T-helper 2 cell treated with Interferon-gamma antibody and Interleukin-4, amounts not matched to agents 5 μg/mL and 100 μg/mL, for 36 hours (primary cell): ENCODE data around the gene PDK2.
A peak's percentile ranks its signal among the peaks of the same experiment; 100 is the strongest.

ENCODE experiments used
- DNase-seq: peaks from one replicate; pipeline ENCODE4 v3.0.0; 2021; ENCODE audit warnings: low spot score
- H3K27ac Mint-ChIP-seq: one replicate; pipeline ENCODE4 v1.8.0; 2021; ENCODE audit warnings: mild to moderate bottlenecking, mixed read lengths
- H3K27me3 Mint-ChIP-seq: one replicate; pipeline ENCODE4 v1.8.0; 2021; ENCODE audit warnings: low read depth, mixed read lengths
- H3K36me3 Mint-ChIP-seq: one replicate; pipeline ENCODE4 v1.8.0; 2021; ENCODE audit warnings: low read depth, mixed read lengths
- H3K4me1 Mint-ChIP-seq: one replicate; pipeline ENCODE4 v1.8.0; 2021; ENCODE audit warnings: low read depth, mixed read lengths
- H3K4me3 Mint-ChIP-seq: one replicate; pipeline ENCODE4 v1.8.0; 2022; ENCODE audit warnings: mild to moderate bottlenecking, moderate library complexity, mixed read lengths
- H3K9me3 Mint-ChIP-seq: one replicate; pipeline ENCODE4 v1.8.0; 2021; ENCODE audit warnings: mixed read lengths

The PDK2 gene

GRCh38 chr17:50150354-50151040 lies 55.3 kb downstream of the PDK2 start, which contains the start of gene PPP1R9B:
PPP1R9B (minus strand) TSS chr17:50150677; CDS start chr17:50150513, 164 bp downstream.
- Mint-ChIP-seq H3K4me1 (peaks cover 41% of the 10 kb centered on the region), H3K36me3 (peaks cover 32% of the 10 kb centered on the region), H3K27me3 (no peaks in the 10 kb centered on the region), H3K9me3 (no peaks in the 10 kb centered on the region), H3K27ac (peak within 1 kb of the TSS; percentile 94), H3K4me3 (peak within 1 kb of the TSS; percentile 91)
- DNase-seq, result no peak

- no peaks in the 10 kb centered on the region for H3K9me3 Mint-ChIP-seq
- H3K27me3 Mint-ChIP-seq, result no peaks in the 10 kb centered on the region
- peaks cover 27% of the 10 kb centered on the region for H3K36me3 Mint-ChIP-seq
- peak overlapping the region; percentile 91 for H3K4me3 Mint-ChIP-seq
- peak; percentile 89 for DNase-seq
- H3K4me1 Mint-ChIP-seq, result peaks cover 38% of the 10 kb centered on the region
- H3K27ac Mint-ChIP-seq, result peak overlapping the region; percentile 94
Measured at GRCh38 chr17:50151041-50151936, 56.1 kb downstream of the PDK2 start.

GRCh38 chr17:50151937-50152547 lies 56.9 kb downstream of the PDK2 start:
- H3K36me3 Mint-ChIP-seq, result peaks cover 21% of the 10 kb centered on the region
- peak overlapping the region; percentile 94 for H3K27ac Mint-ChIP-seq
- peak; percentile 66 for DNase-seq

GRCh38 chr17:50152736-50153135 lies 57.6 kb downstream of the PDK2 start:
- H3K9me3 Mint-ChIP-seq, result no peaks in the 10 kb centered on the region
- peaks cover 14% of the 10 kb centered on the region for H3K36me3 Mint-ChIP-seq
- no peak overlapping the region for H3K27ac Mint-ChIP-seq
- peaks cover 28% of the 10 kb centered on the region for H3K4me1 Mint-ChIP-seq
- H3K4me3 Mint-ChIP-seq, result peak overlapping the region; percentile 91
- H3K27me3 Mint-ChIP-seq, result no peaks in the 10 kb centered on the region
- DNase-seq, result no peak

More at GRCh38 chr17:50151937-50152547, 56.9 kb downstream of the PDK2 start:
- H3K4me3 Mint-ChIP-seq, result peak overlapping the region; percentile 91
- H3K27me3 Mint-ChIP-seq, result no peaks in the 10 kb centered on the region
- no peaks in the 10 kb centered on the region for H3K9me3 Mint-ChIP-seq
- peaks cover 32% of the 10 kb centered on the region for H3K4me1 Mint-ChIP-seq

GRCh38 chr17:50153650-50154575 lies 58.8 kb downstream of the PDK2 start:
- no peak for DNase-seq
- Mint-ChIP-seq H3K27ac (no peak overlapping the region), H3K9me3 (no peaks in the 10 kb centered on the region), H3K36me3 (peaks cover 5% of the 10 kb centered on the region), H3K27me3 (no peaks in the 10 kb centered on the region), H3K4me3 (no peak overlapping the region), H3K4me1 (peaks cover 37% of the 10 kb centered on the region)

- Mint-ChIP-seq H3K4me3 (peak overlapping the region; percentile 40), H3K4me1 (peaks cover 40% of the 10 kb centered on the region), H3K27me3 (peaks cover 3% of the 10 kb centered on the region), H3K36me3 (peaks cover 3% of the 10 kb centered on the region), H3K27ac (peak overlapping the region; percentile 52), H3K9me3 (no peaks in the 10 kb centered on the region)
- DNase-seq, result no peak
Measured at GRCh38 chr17:50154604-50155003, 59.5 kb downstream of the PDK2 start.

GRCh38 chr17:50155115-50155819 lies 60.1 kb downstream of the PDK2 start:
- H3K4me1 Mint-ChIP-seq, result peaks cover 44% of the 10 kb centered on the region
- H3K9me3 Mint-ChIP-seq, result no peaks in the 10 kb centered on the region

GRCh38 chr17:50157891-50158290 lies 62.7 kb downstream of the PDK2 start:
- no peak overlapping the region for H3K27ac Mint-ChIP-seq
- peaks cover 1% of the 10 kb centered on the region for H3K36me3 Mint-ChIP-seq
- DNase-seq, result no peak
- peaks cover 50% of the 10 kb centered on the region for H3K4me1 Mint-ChIP-seq
- H3K27me3 Mint-ChIP-seq, result peaks cover 9% of the 10 kb centered on the region
- no peak overlapping the region for H3K4me3 Mint-ChIP-seq
- peaks cover 5% of the 10 kb centered on the region for H3K9me3 Mint-ChIP-seq

More at GRCh38 chr17:50155115-50155819, 60.1 kb downstream of the PDK2 start:
- Mint-ChIP-seq H3K4me3 (peak overlapping the region; percentile 40), H3K27ac (peak overlapping the region; percentile 52), H3K27me3 (peaks cover 9% of the 10 kb centered on the region), H3K36me3 (peaks cover 3% of the 10 kb centered on the region)
- no peak for DNase-seq

- peaks cover 5% of the 10 kb centered on the region for H3K9me3 Mint-ChIP-seq
- peak overlapping the region; percentile 96 for H3K27ac Mint-ChIP-seq
- H3K27me3 Mint-ChIP-seq, result peaks cover 9% of the 10 kb centered on the region
- peak overlapping the region; percentile 75 for H3K4me3 Mint-ChIP-seq
- peaks cover 38% of the 10 kb centered on the region for H3K4me1 Mint-ChIP-seq
- peak; percentile 96 for DNase-seq
- peaks cover 1% of the 10 kb centered on the region for H3K36me3 Mint-ChIP-seq
Measured at GRCh38 chr17:50161023-50161910, 66.1 kb downstream of the PDK2 start.
